COLO668 (cell line): ENCODE results near the gene CLMP.
"Not testable (repeated sequence)": the region's sequence is repeated elsewhere in the genome, so short reads cannot be mapped to it uniquely, and the experiment has no call there.

Source experiments
- DNase-seq: peaks from one replicate; lab custom pipeline; 2025; ENCODE audit not compliant: unreplicated experiment; lab: John Stamatoyannopoulos, UW

The CLMP gene

DNA sequence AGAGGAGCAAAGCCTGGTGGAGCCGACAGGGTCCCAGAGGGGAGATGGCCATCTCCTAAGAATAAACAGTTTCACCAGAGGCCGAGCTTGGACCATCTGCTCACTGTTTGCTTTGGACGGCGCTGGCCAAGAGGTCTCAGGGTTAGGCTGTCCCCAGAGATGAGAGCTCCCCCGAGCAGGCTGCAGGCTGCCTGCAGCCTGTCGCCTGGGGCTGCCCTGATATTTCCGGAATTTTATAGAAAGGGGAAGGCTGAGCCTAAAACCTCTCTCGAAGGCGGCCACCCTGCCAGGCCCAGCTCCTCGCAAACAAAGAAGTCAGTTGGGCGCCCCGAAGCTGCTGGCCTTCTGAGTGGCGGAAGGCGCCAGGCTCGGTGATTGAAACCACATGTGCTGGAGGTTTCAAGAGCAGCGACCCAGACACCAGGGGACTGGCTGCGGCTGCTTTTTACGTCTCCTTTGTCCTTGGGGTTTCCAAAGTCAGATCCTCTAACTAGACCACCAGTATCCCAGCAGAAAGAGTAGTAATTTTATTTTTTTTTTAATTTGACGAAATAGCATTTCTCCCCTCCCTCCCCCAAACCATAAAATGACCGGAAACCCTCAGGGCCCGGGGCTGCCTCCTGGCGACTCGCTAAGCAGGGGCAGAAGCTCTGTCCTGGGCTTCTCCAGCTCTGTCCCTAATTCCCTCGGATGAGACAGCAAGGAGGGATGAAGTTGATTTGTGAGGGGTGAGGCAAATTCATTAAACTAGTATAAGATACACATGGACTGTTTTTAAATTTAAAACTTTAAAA, 57.4 kb downstream of the CLMP start:
- DNase-seq = no peak

DNA sequence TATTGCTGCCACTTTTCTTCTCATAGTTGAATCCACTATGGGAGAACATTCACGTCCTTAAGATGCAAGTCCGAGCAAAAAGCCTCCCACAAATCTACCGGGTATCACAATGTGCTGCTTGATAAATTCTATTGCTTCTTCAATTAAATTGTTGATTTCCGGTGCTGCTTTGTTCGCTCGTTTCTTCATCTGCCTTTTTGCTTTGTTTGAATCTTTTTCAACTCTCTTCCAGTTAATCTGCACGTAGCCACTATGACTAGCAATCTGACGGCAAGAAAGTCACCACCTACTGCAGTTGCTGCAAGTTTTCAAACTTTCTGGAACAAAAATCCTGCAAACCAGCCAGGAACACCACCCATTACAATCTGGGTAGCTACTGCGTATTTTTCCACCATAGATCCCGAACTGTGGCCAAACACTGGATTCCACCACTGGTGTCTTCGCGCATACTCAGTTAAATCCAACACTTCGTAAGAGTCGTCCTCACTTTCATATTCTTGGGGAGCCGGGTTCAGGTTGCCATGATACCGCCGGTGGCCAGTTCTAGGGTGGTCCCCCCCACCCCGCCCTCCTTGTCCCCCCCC, 59.1 kb downstream of the CLMP start:
- no peak for DNase-seq

- DNase-seq = no peak
Measured at GRCh38 chr11:123132881-123133280, 62.2 kb downstream of the CLMP start.

DNA sequence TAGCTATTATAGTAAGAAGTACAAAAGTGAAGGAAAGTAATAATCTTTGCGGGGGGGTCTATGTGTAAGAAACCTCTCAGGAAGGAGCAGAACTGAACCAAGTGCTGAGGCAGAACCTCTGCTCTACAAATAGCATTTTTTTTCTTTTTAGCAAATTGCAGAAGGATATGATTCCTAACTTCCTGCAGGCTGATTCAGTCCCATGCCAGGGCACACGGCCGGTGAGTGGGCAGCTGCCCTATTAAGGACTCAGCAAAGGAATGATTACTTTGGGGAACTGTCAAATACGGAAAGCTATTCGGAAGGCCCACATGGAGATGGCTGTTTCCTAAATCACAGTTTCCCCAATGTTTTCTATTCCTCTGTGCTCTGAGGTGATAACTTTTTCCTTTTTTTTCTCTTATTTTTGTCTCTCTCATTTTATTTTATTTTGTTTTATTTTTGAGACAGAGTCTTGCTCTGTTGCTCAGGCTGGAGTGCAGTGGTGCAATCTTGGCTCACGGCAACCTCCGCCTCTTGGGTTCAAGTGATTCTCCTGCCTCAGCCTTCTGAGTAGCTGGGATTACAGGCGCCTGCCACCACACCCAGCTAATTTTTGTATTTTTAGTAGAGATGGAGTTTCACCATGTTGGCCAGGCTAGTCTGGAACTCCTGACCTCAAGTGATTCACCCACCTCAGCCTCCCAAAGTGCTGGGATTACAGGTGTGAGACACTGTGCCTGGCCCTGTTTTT, 62.8 kb downstream of the CLMP start:
- not testable (repeated sequence) for DNase-seq

DNA sequence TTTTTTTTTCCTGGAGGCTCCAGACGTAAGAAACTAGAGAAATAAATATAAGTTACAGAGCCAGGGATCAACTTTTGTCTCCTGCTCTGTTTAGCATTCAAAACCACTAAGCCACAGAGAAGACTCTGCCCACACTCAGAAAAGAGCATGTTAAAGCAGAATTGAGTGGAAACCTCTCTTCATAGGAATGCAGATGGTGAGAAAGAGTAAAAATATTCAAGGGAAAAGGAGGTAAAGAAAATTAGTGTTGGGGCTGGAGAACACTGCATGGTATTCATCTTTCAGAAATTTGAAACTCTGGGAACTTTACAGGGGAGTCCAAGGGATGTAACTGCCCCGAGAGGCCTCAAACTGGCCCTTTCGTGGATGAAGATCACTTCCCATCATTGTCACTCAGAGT, 65.1 kb downstream of the CLMP start:
- DNase-seq = no peak

- no peak for DNase-seq
Measured at GRCh38 chr11:123125169-123125568, 69.9 kb downstream of the CLMP start.

DNA sequence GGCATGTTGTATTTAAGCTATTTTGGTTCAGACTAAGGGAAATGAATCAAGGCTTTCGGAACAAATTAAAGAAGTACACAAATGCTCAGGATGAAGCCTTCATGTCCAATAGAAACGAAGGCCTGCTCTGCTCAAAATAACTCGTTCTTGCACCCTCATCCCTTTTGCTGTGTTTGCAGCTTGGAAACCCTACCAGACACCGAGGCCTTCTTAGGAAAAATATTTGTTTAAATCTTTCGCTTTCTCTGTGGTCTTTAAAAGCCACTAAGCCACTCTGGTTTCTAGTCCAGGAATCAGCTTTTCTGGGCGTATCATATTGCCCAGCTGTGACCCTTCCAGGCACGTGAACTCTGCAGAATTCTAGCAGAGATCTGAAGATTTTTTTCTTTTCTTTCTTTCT, 72.2 kb downstream of the CLMP start:
- no peak for DNase-seq

- DNase-seq = no peak
Measured at GRCh38 chr11:123122341-123122740, 72.7 kb downstream of the CLMP start.

DNA sequence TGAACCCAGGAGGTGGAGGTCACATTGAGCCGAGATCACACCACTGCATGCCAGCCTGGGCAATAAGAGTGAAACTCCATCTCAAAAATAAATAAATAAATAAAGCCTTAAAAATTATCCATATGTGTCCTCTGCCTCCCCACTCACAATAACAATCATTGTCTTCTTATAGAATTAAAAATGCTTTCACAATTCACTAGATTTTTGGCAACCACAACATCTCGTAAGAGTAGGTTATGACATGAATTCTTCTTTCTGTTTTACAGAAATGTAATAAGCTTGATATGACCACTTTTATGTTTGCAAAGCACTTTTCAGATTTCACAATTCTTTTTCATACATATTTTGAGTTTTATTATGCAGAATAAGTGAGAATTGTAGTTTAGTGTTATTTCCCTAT, 78.6 kb downstream of the CLMP start:
- no peak for DNase-seq

GRCh38 chr11:123111465-123111864, 83.6 kb downstream of the CLMP start:
- DNase-seq = no peak

DNA sequence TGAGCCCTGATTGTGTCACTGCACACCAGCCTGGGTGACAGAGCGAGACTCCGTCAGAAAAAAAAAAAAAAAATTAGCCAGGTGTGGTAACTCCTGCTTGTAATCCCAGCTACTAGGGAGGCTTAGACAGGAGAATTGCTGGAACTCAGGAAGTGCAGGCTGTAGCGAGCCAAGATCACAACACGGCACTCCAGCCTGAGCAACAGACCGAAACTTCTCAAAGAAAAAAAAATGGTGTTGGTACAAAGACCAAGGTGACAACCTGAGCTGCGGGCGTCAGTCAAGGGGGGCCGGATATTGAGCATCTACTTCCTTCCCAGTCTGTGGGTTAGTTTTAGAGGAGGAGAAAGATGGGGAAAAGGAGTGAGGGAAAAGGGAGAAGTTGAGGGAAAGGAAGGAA, 84.7 kb downstream of the CLMP start:
- no peak for DNase-seq

DNA sequence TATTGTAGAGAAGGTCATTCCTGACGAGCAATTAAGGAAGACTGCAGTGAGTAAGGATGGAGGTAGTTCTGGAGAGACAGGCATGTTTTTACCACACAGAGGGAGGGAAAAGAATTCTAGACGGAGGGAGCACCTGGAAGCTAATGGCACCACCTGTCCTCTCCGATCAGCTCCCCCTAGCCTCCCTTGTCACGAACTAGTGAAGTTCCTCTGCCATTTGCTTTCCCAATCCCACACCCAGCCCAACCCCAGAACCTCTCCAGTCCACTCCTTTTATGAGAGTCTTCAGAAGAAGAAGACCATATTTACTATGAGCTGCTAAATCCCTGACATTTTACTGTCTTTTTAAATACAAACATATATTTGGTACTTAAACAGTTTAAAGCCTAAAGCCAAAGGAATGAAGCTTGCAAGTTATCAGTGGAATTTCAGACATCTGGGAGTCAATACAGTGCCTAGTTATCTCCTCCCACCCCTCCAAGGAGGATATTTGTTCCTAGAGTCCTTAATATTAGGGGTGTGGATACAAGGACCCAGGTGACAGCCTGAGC, 87.0 kb downstream of the CLMP start:
- DNase-seq = no peak

- no peak for DNase-seq
Measured at GRCh38 chr11:123104697-123105096, 90.4 kb downstream of the CLMP start.

GRCh38 chr11:123103326-123103980, 91.6 kb downstream of the CLMP start:
- peak; percentile 9 for DNase-seq

DNA sequence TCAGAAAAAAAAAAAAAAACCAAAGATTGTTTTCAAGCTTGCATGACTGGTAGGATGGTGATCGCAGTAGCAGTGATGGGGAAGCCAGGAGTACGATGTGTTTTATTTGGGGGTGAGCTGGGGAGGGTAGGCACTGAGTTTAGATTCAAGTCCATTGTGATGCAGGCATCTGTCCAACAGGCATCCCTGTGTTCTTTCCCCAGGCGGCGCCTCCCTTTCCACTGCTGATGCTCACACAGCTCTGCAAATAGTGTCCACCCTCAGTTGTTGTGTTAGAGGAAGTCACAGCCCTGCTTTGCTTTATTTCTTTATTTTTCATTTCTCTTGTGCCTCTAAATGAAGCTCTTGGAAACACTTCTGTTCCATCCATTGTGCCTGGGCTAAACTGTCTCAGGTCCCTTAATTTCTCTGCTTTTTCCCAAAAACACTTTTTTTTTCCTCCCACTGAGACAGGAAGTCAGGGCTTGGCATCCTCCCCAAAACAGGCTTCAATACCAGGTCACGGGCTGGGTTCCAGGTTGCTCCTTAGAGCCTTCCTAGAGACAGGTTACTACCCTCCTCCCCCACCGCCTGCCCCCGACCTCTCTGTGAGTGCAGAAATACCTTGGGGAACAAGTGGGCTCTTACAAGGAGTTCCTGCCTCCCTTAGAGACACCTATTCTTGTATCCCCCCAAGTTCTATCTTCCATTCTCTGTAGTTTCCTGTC, 94.5 kb downstream of the CLMP start:
- DNase-seq = no peak

GRCh38 chr11:123098990-123099389, 96.1 kb downstream of the CLMP start:
- DNase-seq = no peak

DNA sequence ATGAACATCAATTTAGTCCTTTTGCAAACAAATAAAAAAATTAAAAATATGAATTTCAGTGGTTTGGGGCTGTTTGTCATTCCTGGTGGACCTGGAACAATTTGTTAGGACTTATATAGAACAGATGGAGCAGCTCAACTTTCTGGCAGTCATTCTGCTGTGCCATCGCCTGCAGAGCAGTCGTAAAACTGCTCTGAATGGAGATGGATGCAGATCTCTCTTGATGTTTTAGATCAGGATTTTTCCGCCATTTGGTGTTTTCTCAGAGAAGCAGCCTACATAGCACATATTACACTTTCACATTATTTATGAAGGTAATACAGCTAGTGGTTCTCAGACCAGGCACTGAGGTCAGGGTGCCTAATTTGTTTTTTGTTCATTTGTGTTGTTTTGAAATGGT, 101.3 kb downstream of the CLMP start:
- no peak for DNase-seq

- DNase-seq = no peak
Measured at GRCh38 chr11:123091506-123091905, 103.5 kb downstream of the CLMP start.

DNA sequence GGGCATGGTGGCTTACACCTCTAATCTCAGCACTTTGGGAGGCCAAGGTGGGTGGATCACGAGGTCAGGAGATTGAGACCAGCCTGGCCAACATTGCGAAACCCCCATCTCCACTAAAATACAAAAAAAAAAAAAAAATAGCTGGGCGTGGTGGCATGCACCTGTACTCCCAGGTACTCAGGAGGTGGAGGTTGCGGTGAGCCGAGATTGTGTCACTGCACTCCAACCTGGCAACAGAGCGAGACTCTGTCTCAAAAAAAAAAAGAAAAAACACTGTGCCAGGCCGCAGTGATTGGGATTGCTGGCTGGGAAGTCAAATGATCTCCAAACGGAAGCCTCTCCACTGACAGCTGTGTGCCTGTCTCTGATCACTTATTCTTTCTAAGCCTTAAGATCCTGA, 104.9 kb downstream of the CLMP start:
- DNase-seq = not testable (repeated sequence)

DNA sequence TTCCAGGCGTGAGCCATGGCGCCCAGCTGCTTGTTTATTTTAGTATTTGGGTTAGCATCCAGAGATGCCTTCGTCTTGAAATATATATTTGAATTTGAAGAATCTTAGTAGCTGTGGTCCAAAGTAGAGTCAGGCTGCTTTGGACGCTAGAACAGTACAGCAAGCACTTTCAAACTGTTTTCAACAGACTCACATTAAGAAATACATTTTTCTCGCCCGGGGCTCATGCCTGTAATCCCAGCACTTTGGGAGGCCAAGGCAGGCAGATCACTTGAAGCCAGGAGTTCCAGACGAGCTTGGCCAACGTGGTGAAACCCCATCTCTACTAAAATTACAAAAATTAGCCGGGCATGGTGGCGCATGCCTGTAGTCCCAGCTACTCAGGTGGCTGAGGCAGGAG, 106.2 kb downstream of the CLMP start:
- DNase-seq = not testable (repeated sequence)

DNA sequence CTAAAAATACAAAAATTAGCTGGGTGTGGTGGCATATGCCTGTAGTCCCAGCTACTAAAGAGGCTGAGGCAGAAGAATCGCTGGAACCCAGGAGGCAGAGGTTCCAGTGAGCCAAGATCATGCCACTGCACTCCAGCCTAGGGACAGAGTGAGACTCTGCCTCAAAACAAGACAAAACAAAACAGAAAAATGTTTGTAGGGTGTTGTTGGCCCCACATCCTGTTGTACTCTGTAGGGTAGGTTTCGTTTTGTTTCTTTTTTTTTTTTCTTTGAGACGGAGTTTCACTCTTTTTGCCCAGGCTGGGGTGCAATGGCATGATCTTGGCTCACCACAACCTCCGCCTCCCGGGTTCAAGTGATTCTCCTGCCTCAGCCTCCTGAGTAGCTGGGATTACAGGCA, 107.4 kb downstream of the CLMP start:
- not testable (repeated sequence) for DNase-seq
